ENCODE results near the gene TMEM114.

The TMEM114 gene

GRCh38 chr16:8519643-8520042 lies 70.7 kb downstream of the TMEM114 start:
- DNase-seq (ENCODE audit: low spot score), result no peak
- CTCF ChIA-PET, result no interaction called here
- no peak for TF ChIP-seq CTCF (conservative IDR thresholded peaks at IDR 0.05; ENCODE audit: low read depth)
- POLR2A ChIA-PET (ENCODE audit: low non-redundant PET), result no interaction called here
- no peak overlapping the region for H3K27ac ChIP-seq
